HG02970 (cell line): ENCODE results near the gene TEX19.
"Not testable (repeated sequence)": the region's sequence is repeated elsewhere in the genome, so short reads cannot be mapped to it uniquely, and the experiment has no call there.

Experiments
- ATAC-seq: cut with Tn5 transposase; IDR thresholded peaks from one replicate; pipeline ENCODE4 v1.9.1; 2021; ENCODE audit warnings: mild to moderate bottlenecking, moderate library complexity, moderate number of reproducible peaks; ENCODE audit not compliant: unreplicated experiment, low FRiP score

Gene TEX19

DNA sequence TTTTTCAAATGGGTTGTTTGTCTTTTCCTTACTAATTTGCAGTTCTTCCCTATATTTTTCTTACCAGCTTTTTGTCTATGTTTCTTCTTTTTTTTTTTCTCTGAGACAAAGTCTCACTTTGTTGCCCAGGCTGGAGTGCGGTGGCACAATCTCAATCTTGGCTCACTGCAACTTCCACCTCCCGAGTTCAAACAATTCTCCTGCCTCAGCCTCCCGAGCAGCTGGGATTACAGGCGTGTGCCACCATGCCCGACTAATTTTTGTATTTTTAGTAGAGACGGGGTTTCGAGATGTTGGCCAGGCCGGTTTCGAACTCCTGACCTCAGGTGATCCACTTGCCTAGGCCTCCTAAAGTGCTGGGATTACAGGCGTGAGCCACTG lies 14.0 kb downstream of the TEX19 start:
- ATAC-seq, result not testable (repeated sequence)

DNA sequence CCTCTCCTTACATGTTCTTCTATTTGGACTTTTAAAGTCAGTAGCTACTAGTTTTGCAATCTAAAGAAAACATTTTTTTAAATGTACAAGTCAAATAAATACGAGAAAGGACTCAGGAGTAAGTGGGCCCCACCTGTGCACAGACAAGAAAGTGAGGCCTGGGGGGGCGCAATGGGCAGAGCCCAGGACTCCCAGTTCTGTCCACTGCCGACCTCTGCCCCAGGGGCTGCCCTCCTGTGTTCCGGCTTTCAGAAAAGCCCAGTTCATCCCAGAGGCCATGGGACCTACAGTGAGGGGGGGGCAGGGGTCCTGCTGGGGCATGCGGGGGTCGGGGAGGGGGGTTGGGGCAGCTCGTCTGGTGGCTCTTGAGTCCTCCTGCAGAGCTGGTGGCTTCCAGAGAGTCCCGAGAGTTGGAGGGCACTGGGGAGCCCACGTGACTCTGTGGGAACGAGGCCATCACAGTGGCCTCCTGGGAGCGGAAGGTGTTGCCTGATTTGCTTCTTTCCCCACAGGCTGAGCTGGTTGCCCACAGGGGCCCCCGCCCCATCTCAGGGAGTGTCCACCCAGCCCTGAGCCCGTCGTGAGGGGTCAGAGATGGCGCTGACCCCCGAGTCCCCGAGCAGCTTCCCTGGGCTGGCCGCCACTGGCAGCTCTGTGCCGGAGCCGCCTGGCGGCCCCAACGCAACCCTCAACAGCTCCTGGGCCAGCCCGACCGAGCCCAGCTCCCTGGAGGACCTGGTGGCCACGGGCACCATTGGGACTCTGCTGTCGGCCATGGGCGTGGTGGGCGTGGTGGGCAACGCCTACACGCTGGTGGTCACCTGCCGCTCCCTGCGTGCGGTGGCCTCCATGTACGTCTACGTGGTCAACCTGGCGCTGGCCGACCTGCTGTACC lies 14.9 kb downstream of the TEX19 start:
- no peak for ATAC-seq

DNA sequence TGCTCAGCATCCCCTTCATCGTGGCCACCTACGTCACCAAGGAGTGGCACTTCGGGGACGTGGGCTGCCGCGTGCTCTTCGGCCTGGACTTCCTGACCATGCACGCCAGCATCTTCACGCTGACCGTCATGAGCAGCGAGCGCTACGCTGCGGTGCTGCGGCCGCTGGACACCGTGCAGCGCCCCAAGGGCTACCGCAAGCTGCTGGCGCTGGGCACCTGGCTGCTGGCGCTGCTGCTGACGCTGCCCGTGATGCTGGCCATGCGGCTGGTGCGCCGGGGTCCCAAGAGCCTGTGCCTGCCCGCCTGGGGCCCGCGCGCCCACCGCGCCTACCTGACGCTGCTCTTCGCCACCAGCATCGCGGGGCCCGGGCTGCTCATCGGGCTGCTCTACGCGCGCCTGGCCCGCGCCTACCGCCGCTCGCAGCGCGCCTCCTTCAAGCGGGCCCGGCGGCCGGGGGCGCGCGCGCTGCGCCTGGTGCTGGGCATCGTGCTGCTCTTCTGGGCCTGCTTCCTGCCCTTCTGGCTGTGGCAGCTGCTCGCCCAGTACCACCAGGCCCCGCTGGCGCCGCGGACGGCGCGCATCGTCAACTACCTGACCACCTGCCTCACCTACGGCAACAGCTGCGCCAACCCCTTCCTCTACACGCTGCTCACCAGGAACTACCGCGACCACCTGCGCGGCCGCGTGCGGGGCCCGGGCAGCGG lies 15.7 kb downstream of the TEX19 start:
- ATAC-seq, result no peak

DNA sequence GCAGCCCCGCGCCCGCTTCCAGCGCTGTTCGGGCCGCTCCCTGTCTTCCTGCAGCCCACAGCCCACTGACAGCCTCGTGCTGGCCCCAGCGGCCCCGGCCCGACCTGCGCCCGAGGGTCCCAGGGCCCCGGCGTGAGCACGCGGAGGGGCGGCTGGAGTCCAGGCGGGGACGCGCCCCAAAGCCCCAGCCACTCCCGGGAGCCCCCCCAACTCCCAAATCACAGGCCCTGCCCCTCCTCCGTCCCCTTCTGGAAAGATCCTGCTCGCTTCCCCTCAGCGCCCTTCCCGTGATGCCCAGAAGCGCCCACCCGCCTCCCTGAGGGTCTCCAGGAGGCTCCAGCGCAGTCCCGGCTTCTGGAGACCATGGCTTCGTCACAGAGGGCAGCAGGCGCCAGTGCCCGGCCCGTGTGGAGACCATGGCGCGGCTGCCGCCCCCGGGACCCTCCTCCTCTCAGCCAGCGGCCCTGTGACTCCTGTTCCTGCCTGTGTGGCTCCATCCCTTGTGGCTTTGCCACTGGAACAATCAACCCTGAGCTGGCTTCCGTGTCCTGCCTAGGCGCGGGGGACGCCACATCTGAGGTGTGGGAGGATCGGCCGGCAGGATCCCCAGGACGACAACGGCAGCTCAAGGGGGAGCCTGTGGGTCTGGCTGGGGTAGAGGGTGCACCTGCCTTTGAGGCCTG lies 16.5 kb downstream of the TEX19 start:
- ATAC-seq, result no peak

DNA sequence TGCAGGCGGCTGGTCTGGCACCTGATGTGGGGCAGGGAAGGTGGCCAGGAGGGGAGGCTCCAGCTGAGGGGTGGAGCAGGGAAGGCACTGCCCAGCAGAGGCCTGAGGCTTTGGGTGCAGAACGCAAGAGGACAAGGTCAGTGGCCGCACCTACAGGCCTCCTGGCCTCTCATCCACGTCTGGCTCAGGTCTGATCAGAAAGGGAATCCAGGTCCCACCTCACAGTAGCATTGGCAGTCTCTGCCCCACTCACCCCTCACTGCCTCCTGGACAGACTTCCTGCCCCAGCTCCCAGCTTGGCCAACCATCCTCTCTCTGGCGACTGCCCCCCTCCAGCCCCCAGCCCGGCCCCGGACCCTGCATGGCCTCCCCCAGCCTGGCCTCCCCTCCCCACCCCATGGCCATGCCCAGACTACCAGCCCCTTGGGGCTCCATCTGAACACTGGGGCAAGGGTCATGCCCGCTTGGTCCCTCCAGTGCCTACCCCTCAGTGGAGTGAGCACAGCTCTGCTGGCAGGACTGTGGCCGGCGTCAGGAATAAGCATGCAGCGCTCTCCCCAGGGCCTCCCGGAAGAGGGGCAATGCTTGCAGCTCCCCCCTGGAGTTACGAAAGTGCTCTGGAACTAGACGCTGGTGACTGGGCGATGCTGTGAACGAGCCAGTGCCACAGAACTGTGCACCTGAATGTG lies 17.1 kb downstream of the TEX19 start:
- no peak for ATAC-seq

DNA sequence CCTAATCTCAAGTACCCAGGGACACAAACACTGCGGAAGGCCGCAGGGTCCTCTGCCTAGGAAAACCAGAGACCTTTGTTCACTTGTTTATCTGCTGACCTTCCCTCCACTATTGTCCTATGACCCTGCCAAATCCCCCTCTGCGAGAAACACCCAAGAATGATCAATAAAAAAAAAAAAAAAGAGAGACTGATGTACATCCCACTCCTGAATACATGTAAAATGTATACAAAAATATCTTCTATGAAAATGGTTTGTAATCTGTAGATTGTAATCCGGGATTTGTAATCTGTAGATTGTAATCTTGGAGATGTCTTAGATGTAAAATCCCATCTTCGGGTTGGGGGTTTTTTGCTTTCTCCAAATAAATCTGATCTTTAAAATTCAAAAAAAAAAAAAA lies 18.2 kb downstream of the TEX19 start:
- not testable (repeated sequence) for ATAC-seq

DNA sequence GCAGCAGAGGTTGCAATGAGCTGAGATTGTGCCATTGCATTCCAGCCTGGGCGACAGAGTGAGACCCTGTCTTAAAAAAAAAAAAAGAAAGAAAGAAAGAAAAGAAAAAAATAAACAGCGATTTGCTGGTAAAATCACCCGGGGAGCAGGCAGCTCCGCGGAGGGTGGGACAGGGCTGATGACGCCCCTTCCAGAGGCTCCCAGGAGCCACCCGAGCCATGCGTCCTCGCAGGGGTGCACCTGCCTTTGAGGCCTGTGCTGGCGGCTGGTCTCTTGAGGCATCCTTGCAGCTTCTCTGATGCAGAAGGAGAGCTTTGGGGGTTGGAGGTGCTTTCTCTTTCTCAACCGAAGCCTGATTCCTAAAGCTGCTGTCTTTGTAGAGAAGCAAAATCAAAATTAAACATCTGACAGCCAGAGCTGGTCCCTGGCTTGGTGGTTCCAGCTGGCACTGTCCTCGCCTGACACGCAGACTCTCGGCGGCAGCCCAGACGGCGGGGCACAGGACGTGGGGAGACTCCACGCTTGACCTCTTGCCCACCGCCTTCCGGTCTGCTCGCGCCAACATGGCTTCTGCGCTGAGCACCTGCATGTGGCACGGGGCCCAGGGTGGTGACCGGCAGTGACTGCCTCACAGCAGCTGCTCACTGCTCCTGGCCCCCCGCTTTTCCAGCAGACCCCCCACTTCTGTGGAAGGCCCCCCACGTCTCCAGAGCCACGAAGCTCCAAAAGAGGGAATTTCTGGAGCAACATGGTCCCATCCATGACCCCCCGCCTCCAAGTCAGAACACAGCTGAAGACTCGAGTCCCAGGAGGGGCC lies 19.1 kb downstream of the TEX19 start:
- ATAC-seq, result no peak

DNA sequence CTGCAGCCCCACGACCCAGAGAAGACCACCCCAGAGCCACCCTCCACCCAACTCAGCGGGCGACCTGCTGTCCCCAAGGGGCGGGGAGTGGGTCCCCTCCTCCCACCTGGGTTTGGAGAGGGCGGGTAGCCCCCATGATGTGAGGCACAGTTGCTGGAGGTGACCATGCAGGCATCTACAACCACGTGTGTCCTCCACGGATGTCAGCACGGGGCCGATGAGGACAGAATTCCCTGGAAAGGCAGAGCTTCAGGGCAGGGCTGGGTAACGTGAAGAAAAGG lies 19.6 kb downstream of the TEX19 start:
- ATAC-seq, result no peak

DNA sequence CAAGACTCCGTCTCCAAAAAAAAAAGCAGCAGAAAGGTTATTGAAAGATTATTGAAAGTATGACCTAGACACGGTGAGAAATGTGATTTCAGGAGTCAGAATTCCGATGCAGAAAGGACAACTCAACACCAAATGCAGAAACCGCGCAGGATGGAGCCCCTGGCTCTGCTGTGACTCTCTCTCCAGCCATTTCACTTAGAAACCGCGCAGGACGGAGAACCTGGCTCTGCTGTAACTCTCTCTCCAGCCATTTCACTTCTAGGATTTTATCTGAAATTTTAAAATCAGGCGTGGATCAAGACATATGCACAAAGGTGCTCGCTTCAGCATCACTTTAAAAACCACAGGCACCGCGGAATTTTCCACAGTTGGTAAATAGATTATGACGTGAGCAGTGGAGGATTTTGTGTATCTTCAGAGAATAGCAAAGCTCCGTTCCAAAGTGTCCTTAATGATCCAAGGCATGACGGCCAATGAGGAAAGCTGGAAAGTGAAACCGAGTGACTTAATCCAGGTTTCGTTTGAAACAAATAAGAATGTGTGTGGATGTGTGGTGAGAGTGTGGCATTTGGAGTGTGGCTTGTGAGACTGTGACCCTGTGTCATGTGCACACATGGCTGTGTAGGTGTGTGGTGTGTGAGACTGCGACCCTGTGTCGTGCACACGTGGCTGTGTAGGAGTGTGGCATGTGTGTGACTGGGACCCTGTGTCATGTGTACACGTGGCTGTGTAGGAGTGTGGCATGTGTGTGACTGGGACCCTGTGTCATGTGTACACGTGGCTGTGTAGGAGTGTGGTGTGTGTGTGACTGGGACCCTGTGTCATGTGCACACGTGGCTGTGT lies 22.0 kb downstream of the TEX19 start:
- ATAC-seq, result no peak

DNA sequence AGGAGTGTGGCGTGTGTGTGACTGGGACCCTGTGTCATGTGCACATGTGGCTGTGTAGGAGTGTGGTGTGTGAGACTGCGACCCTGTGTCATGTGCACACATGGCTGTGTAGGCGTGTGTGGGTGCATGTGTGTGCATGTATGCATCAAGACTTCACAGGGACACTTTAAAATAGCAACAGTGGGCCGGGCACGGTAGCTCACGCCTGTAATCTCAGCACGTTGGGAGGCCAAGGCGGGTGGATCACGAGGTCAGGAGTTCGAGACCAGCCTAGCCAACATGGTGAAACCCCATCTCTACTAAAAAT lies 22.6 kb downstream of the TEX19 start:
- ATAC-seq, result not testable (repeated sequence)

DNA sequence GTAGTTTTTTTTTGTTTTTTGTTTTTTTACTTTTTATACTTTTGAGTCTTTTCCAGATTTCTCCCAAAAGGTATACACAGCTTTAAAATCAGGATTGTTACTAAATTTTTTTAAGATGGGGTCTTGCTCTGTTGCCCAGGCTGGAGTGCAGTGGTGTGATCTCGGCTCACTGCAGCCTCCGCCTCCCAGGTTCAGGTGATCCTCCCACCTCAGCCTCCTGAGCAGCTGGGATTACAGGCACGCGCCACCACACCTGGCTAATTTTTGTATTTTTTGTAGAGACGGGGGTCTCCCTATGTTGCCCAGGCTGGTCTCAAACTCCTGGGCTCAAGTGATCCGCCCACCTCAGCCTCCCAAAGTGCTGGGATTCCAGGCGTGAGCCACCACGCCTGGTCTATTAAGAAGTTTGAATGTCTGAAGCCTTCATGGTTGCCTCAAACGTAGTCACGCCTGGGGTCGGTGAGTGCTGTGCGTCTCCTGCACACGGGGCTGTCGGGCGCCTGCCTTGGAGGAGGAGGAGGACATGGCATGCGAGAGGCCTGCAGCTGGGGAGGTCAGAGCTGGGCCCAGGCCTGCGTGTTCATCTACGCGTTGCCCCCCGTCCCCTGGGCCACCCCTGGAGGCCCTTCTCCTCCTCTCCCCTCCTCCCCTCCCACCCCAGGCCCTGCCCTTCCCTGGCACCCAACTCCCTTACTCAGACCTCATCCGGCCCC lies 23.3 kb downstream of the TEX19 start:
- ATAC-seq, result not testable (repeated sequence)

DNA sequence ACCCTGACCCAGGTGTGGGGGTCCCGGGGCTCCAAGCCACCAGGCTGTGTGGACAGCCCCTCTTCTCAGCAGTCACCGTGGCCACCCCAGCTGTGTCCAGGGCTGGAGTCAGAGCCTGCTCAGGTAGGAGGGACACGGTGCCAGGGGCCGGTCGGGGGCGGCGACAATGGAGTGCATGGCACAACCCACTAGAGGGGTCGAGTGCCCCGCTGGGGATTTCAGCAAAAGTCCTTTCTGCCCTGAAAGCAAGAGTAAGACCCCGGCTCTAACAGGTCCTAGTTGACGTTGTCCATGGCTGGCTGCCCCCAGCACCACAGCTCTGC lies 23.8 kb downstream of the TEX19 start:
- ATAC-seq, result no peak

DNA sequence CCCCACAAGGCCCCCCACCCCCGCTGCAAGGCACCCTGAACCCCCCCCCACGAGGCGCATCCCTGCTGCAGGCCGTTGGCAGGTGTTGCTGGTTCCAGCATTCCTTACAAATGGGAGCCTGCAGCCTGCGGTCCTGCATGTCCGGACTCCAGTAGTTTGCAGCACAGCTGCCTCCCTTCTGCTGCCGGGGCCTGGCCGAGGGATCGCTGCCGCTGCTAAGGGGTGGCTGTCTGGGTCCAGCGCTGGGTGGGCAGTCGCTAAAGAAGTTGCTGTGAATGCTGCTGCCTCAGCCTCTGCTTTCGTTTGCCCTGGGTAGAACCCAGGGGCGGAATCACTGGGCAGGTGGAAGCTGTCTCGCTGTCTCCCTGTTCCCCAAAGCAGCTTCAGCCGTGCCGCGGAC lies 24.4 kb downstream of the TEX19 start:
- no peak for ATAC-seq

DNA sequence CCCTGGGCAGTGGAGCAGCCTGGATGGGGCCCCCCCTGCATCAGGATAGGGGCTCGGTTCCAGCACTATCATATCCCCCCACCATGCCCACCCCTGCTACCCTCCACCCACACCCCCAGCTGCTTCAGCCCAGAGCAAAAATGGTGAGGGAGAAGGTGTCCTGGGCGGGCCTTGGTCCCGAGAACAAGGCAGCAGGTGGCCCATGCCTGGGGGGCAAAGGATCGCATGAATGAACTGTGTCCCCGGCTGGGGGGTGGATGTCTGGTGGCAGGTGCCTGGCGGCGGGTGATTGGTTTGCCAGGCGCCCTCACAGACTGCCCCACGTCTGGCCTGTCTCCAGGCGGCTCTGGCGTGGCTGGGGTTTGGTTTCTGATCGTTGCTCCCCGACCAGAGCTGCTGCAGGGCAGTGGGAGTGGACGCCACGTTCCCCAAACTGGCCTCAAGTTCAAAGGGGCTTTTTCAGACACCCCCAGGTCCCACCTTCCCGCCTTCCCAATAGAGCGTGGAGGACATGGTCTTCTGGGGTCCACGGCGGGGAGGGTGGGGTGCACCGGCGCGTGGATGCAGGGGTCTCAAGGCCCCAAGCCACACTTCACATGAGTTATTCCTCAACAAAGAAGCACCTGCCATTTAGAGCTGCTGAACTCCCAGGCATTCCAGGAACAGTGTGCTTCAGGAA lies 25.1 kb downstream of the TEX19 start:
- no peak for ATAC-seq

DNA sequence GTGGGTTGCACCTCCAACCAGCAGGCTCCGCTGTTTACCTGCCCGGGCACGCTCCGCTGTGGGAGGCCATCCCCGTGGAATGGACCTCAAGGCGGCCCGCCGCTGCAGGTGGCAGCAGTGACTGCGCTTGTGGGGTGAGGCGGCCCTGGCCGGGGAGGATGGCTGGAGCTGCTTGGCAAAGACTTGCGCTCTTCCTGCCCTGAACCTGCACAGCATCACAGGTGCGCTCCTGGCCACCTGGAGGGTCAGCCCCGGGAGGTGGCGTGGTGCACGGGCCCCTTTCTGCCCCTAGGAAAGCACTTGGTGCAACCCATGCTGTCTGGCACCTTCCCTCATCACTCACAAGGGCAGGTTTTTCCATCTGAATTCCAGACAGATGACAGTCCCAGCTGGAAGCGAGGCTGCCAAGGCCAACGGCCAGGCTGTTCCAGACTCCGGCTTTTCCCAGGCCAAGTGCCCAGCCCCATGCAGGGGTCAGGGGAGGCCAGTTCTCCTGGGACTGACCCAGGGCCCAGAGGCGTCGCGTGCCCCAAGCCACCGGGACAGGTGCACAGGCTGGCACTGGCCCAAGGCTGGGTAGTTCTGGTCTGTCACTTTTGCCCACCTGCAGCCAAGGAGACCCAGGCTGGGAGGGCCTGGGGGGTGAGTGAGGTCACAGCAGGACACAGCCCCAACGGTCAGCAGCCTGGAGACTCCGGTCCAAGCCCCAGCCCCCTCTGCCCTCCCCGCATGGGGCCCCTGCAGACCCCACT lies 25.9 kb downstream of the TEX19 start:
- ATAC-seq, result no peak

DNA sequence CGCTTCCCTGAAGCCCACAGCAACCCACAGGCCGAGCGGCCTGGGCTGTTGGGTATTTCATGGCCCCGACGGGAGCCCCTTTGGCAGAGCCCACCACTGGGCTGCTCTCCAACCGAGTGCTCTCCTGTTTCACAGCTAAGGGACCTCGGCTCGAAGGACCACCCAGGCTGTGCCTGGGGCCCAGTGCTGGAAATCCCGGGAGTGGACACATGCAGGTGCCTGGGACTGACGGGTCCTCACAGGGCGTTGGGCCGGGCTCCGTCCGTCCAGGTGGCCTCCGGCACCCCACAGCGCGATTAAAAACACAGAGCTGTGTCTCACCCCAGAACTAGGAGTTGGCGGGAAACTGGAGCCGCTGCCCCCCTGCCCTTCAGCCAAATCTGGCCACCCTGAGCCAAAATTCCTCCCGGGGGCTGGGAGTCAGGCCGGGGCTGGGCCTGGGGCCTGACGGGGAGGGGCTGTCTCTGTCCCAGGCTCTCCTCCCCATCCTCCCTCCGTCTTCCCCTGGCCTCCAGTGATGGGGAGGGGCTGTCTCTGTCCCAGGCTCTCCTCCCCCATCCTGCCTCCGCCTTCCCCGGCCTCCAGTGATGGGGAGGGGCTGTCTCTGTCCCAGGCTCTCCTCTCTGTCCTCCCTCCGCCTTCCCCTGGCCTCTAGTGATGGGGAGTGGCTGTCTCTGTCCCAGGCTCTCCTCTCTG lies 26.7 kb downstream of the TEX19 start:
- no peak for ATAC-seq

DNA sequence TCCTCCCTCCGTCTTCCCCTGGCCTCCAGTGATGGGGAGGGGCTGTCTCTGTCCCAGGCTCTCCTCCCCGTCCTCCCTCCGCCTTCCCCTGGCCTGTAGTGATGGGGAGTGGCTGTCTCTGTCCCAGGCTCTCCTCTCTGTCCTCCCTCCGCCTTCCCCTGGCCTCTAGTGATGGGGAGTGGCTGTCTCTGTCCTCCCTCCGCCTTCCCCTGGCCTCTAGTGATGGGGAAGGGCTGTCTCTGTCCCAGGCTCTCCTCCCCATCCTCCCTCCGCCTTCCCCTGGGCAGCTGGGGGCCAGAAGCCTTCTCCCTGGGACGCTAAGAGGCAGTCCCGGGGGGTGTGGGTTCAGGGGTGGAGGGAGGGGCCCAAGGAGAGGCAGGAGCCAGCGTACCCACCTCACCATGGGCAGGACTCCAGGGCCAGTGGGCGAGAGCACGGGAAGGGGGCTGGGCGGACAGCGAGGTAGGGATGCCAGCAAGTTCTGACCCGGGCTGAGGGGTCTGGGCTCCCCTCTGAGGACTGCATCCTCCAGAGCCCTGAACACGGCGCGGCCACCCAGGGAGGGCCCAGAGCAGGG lies 27.3 kb downstream of the TEX19 start:
- ATAC-seq, result no peak
